ENCODE data around the gene TOP2B. TPM values are rescaled to one million over a fixed set of nuclear protein-coding genes. Genes with fewer than 3 reads are reported as not detected.

Gene TOP2B
- polyA plus RNA-seq, 1 of the 3 experiments (the other 2 are of a cell fraction) = 20.4 TPM

GRCh38 chr3:25652921-25653320 lies 11.8 kb downstream of the TOP2B start:
- DNase-seq = no peak
- WGBS (ENCODE audit: low lambda C conversion rate) = 46% methylated on average over 1 of the region's 1 CpG
- peaks cover 76% of the 10 kb centered on the region for H4K20me1 ChIP-seq (ENCODE audit: insufficient read depth)

GRCh38 chr3:25648925-25649830 lies 15.5 kb downstream of the TOP2B start:
- Histone ChIP-seq H3F3A (replicated peaks; ENCODE audit: insufficient read depth) (peaks cover 14% of the 10 kb centered on the region), H3K79me2 (ENCODE audit: insufficient read depth) (peaks cover 93% of the 10 kb centered on the region), H2AFZ (ENCODE audit: low read depth) (no peak overlapping the region), H3K4me3 (ENCODE audit: low read depth in 2 of 2, low read length in 1 of 2) (no peak overlapping the region), H3K9ac (no peak overlapping the region), H3K4me1 (ENCODE audit: control insufficient read depth in 1 of 2, insufficient read depth in 2 of 2, low read depth in 1 of 2, low read length in 1 of 2) (peaks cover 2 to 5% of the 10 kb centered on the region in 2 experiments; a peak in 3 of 4 replicates), H3K27me3 (ENCODE audit: insufficient read depth) (no peaks in the 10 kb centered on the region), H3K9me3 (no peaks in the 10 kb centered on the region; the same call in 1 of the 2 replicates), H3K36me3 (replicated peaks in 1 of 2; ENCODE audit: control insufficient read depth in 1 of 2, insufficient read depth in 2 of 2, low read length in 1 of 2) (peaks cover 4 to 22% of the 10 kb centered on the region in 2 experiments), H3K27ac (ENCODE audit: low read depth in 2 of 2, low read length in 1 of 2) (no peak overlapping the region), H4K20me1 (ENCODE audit: insufficient read depth) (peaks cover 67% of the 10 kb centered on the region), H3K4me2 (no peak overlapping the region), H3K9me2 (no peaks in the 10 kb centered on the region)
- no peak for DNase-seq
- TF ChIP-seq RXRA (IDR thresholded peaks at IDR 0.05; ENCODE audit: borderline replicate concordance, low read depth) = no peak
- TF ChIP-seq GATA2 (CRISPR knock-in tag; IDR thresholded peaks at IDR 0.05) = no peak
- TF ChIP-seq ELF1 (IDR thresholded peaks at IDR 0.05) = no peak
- ChIA-PET POLR2A (no interaction called here), CTCF (interaction anchor here (0.8 to 3.4 kb wide), 26 partner anchors 10 to 1630 kb away, joined by 3 to 46 read pairs (median 4); partner anchors contain the start of gene NGLY1)
- 94% methylated on average over 1 of the region's 1 CpG for WGBS (ENCODE audit: low lambda C conversion rate)

More at GRCh38 chr3:25652921-25653320, 11.8 kb downstream of the TOP2B start:
- no peak overlapping the region for H3K4me3 ChIP-seq (ENCODE audit: low read depth in 2 of 2, low read length in 1 of 2)
- H3K4me2 ChIP-seq = no peak overlapping the region
- TF ChIP-seq TCF12 (IDR thresholded peaks at IDR 0.05) (0 out of 2 replicates have a peak, but pooled peaks have one; percentile 8), MAX (IDR thresholded peaks at IDR 0.05; ENCODE audit: low read depth) (no peak)
- H3K9me2 ChIP-seq = no peaks in the 10 kb centered on the region
- H3K27ac ChIP-seq (ENCODE audit: low read depth in 2 of 2, low read length in 1 of 2) = no peak overlapping the region
- H3K79me2 ChIP-seq (ENCODE audit: insufficient read depth) = peaks cover 100% of the 10 kb centered on the region
- ChIA-PET POLR2A (no interaction called here), CTCF (no interaction called here)
- H2AFZ ChIP-seq (ENCODE audit: low read depth) = no peak overlapping the region
- H3K36me3 ChIP-seq (replicated peaks in 1 of 2; ENCODE audit: control insufficient read depth in 1 of 2, insufficient read depth in 2 of 2, low read length in 1 of 2) = peaks cover 0 to 22% of the 10 kb centered on the region in 2 experiments
- peaks cover 2 to 5% of the 10 kb centered on the region in 2 experiments; a peak in 2 of 4 replicates for H3K4me1 ChIP-seq (ENCODE audit: control insufficient read depth in 1 of 2, insufficient read depth in 2 of 2, low read depth in 1 of 2, low read length in 1 of 2)
- no peaks in the 10 kb centered on the region for H3K27me3 ChIP-seq (ENCODE audit: insufficient read depth)
- no peaks in the 10 kb centered on the region; the same call in 1 of the 2 replicates for H3K9me3 ChIP-seq
- no peak overlapping the region for H3K9ac ChIP-seq
- peaks cover 14% of the 10 kb centered on the region for H3F3A ChIP-seq (replicated peaks; ENCODE audit: insufficient read depth)

GRCh38 chr3:25648107-25648535 lies 16.6 kb downstream of the TOP2B start:
- H3F3A ChIP-seq (replicated peaks; ENCODE audit: insufficient read depth) = peaks cover 14% of the 10 kb centered on the region
- no peak overlapping the region for H3K4me2 ChIP-seq
- 35% methylated on average over 3 of the region's 3 CpGs for WGBS (ENCODE audit: low lambda C conversion rate)
- no peak overlapping the region for H2AFZ ChIP-seq (ENCODE audit: low read depth)
- no peaks in the 10 kb centered on the region; the same call in 1 of the 2 replicates for H3K9me3 ChIP-seq
- POLR2A ChIA-PET = interaction anchor here (0.7 kb wide), 1 partner anchor 136 kb away, joined by 3 read pairs; no protein-coding TSS in a partner anchor
- H3K9ac ChIP-seq = no peak overlapping the region
- peaks cover 10 to 19% of the 10 kb centered on the region in 2 experiments for H3K36me3 ChIP-seq (replicated peaks in 1 of 2; ENCODE audit: control insufficient read depth in 1 of 2, insufficient read depth in 2 of 2, low read length in 1 of 2)
- H3K4me1 ChIP-seq (ENCODE audit: control insufficient read depth in 1 of 2, insufficient read depth in 2 of 2, low read depth in 1 of 2, low read length in 1 of 2) = peaks cover 0 to 2% of the 10 kb centered on the region in 2 experiments; a peak in 2 of 4 replicates
- peak overlapping the region in 1 of 2 experiments; percentile 40; a peak in 1 of 4 replicates for H3K4me3 ChIP-seq (ENCODE audit: low read depth in 2 of 2, low read length in 1 of 2)
- no peaks in the 10 kb centered on the region for H3K27me3 ChIP-seq (ENCODE audit: insufficient read depth)
- H3K79me2 ChIP-seq (ENCODE audit: insufficient read depth) = peaks cover 86% of the 10 kb centered on the region
- peak; percentile 92 for TF ChIP-seq RAD21 (IDR thresholded peaks at IDR 0.05; ENCODE audit: low read length)
- TF ChIP-seq TCF12 (IDR thresholded peaks at IDR 0.05) = no peak
- peak; percentile 90 for TF ChIP-seq CTCF (IDR thresholded peaks at IDR 0.05)
- TF ChIP-seq SMC3 (IDR thresholded peaks at IDR 0.05; ENCODE audit: low read depth, low read length) = peak; percentile 84
- TF ChIP-seq NRF1 (IDR thresholded peaks at IDR 0.05; ENCODE audit: low read depth, low read length) = 0 out of 2 replicates have a peak, but pooled peaks have one; percentile 13
- no peak for TF ChIP-seq RXRA (IDR thresholded peaks at IDR 0.05; ENCODE audit: borderline replicate concordance, low read depth)
- peak; percentile 59 for DNase-seq
- H3K27ac ChIP-seq (ENCODE audit: low read depth in 2 of 2, low read length in 1 of 2) = no peak overlapping the region
- peaks cover 59% of the 10 kb centered on the region for H4K20me1 ChIP-seq (ENCODE audit: insufficient read depth)
- CTCF ChIA-PET = interaction anchor here (0.6 to 3.4 kb wide), 48 partner anchors 9 to 1819 kb away, joined by 3 to 46 read pairs (median 4); partner anchors contain the start of genes NGLY1 and OXSM
- H3K9me2 ChIP-seq = no peaks in the 10 kb centered on the region

Data from SK-N-SH (cell line).